CD4-positive, alpha-beta T cell (primary cell): ENCODE measurements around the gene RIPPLY3. TPM values are rescaled to one million over a fixed set of nuclear protein-coding genes. Genes with fewer than 3 reads are reported as not detected.

Experiments used
- ATAC-seq: fragments of 200-7000 bp; cut with Tn5 transposase; one replicate; pipeline ENCODE4 v1.10.0; 2022; ENCODE audit warnings: mild to moderate bottlenecking; ENCODE audit not compliant: poor library complexity
- CTCF ChIA-PET: fragments of 350-600 bp; sonication (Branson Sonifier 250); formaldehyde crosslinking; loops from one replicate; lab custom pipeline; 2021; ENCODE audit warnings: antibody characterized with exemption, inconsistent platforms; lab: Charles Lee
- POLR2A ChIA-PET: fragments of 350-600 bp; sonication (Branson Sonifier 250); formaldehyde crosslinking; loops from one replicate; lab custom pipeline; 2021; ENCODE audit warnings: antibody characterized with exemption, inconsistent platforms; lab: Charles Lee
- DNase-seq, 14 experiments: peaks; one replicate each; pipeline ENCODE4 v3.0.0-alpha.2; 2013 to 2020; ENCODE audit warnings: mixed read lengths in 2 of 14
- H3K27ac ChIP-seq, 2 donors: one replicate each; pipeline versions ENCODE4 v1.5.1 to v1.7.0; 2013; ENCODE audit warnings: low read length in 2 of 2, low read depth in 1 of 2, mild to moderate bottlenecking in 1 of 2
- H3K27me3 ChIP-seq, 2 experiments: 1 replicate in 1 of 2; 2 replicates in 1 of 2; pipeline versions ENCODE4 v1.6.1 to v1.7.0; 2013; ENCODE audit warnings: low read length in 2 of 2, control low read depth in 1 of 2, mild to moderate bottlenecking in 1 of 2, moderate library complexity in 1 of 2; ENCODE audit not compliant: insufficient read depth in 2 of 2, control insufficient read depth in 1 of 2
- H3K36me3 ChIP-seq: one replicate; pipeline ENCODE4 v1.6.1; 2013; ENCODE audit warnings: low read length, control low read depth; ENCODE audit not compliant: insufficient read depth
- H3K4me1 ChIP-seq: one replicate; pipeline ENCODE4 v1.6.1; 2013; ENCODE audit warnings: low read length, control low read depth; ENCODE audit not compliant: insufficient read depth
- H3K4me3 ChIP-seq: one replicate; pipeline ENCODE4 v1.5.1; 2013; ENCODE audit warnings: mild to moderate bottlenecking, low read length, moderate library complexity
- H3K9me3 ChIP-seq, 2 experiments: 1 replicate in 1 of 2; 2 replicates in 1 of 2; pipeline versions ENCODE4 v1.6.1 to v1.7.0; 2013; ENCODE audit warnings: low read length in 2 of 2, mild to moderate bottlenecking in 2 of 2, control low read depth in 1 of 2, moderate library complexity in 1 of 2; ENCODE audit not compliant: control insufficient read depth in 1 of 2, insufficient read depth in 1 of 2
- H3K27ac Mint-ChIP-seq: one replicate; pipeline ENCODE4 v1.8.0; 2020; ENCODE audit warnings: mixed read lengths
- H3K27me3 Mint-ChIP-seq: one replicate; pipeline ENCODE4 v1.8.0; 2021; ENCODE audit warnings: mixed read lengths
- H3K36me3 Mint-ChIP-seq: one replicate; pipeline ENCODE4 v1.8.0; 2021; ENCODE audit warnings: low read depth, mixed read lengths
- H3K4me1 Mint-ChIP-seq: one replicate; pipeline ENCODE4 v1.8.0; 2021; ENCODE audit warnings: low read depth, mixed read lengths
- H3K4me3 Mint-ChIP-seq: one replicate; pipeline ENCODE4 v1.8.0; 2020; ENCODE audit warnings: mild to moderate bottlenecking, mixed read lengths
- H3K9me3 Mint-ChIP-seq: one replicate; pipeline ENCODE4 v1.8.0; 2020; ENCODE audit warnings: mixed read lengths
- CTCF ChIP-seq: fragments of 200-600 bp; IDR thresholded peaks from one replicate; pipeline ENCODE4 v1.8.0; 2022; ENCODE audit warnings: antibody characterized with exemption, mild to moderate bottlenecking
- intact Hi-C, 2 experiments: fragments of 100-400 bp; cut with DNase I in 1 of 2; cut with micrococcal nuclease in 1 of 2; formaldehyde crosslinking; loops; one replicate each; pipeline versions ENCODE4 v1.15.1 to v1.9.0; 2023 to 2025; cut with DNase I, micrococcal nuclease
- total RNA-seq, 174 experiments: library from RNA in 2 of 174; stranded (reverse) in 2 of 174; gene quantifications; one replicate each; pipeline ENCODE4 v1.2.3 and lab custom pipeline; 2021 to 2026

Gene RIPPLY3
- total RNA-seq, 2 experiments from 2014 or later, result not detected

GRCh38 chr21:37055271-37055855, 48.9 kb downstream of the RIPPLY3 start:
- Histone ChIP-seq H3K27me3 (no peaks in the 10 kb centered on the region), H3K4me1 (no peaks in the 10 kb centered on the region), H3K27ac (no peak overlapping the region), H3K9me3 (no peaks in the 10 kb centered on the region), H3K4me3 (no peak overlapping the region), H3K36me3 (no peaks in the 10 kb centered on the region)
- no peaks in the 10 kb centered on the region for H3K9me3 Mint-ChIP-seq
- no peaks in the 10 kb centered on the region for H3K36me3 Mint-ChIP-seq
- ChIA-PET POLR2A (no interaction called here), CTCF (no interaction called here)
- TF ChIP-seq CTCF, result no peak
- H3K4me3 Mint-ChIP-seq, result no peak overlapping the region
- H3K27me3 Mint-ChIP-seq, result no peaks in the 10 kb centered on the region
- no peak overlapping the region for H3K27ac Mint-ChIP-seq
- ATAC-seq (no peak), DNase-seq (no peak)
- H3K4me1 Mint-ChIP-seq, result no peaks in the 10 kb centered on the region
- intact Hi-C loops, result no loop called here

GRCh38 chr21:37057614-37058013, 51.1 kb downstream of the RIPPLY3 start:
- Histone ChIP-seq H3K27ac (no peak overlapping the region), H3K4me3 (no peak overlapping the region), H3K4me1 (no peaks in the 10 kb centered on the region), H3K9me3 (no peaks in the 10 kb centered on the region), H3K36me3 (no peaks in the 10 kb centered on the region), H3K27me3 (no peaks in the 10 kb centered on the region)
- no peak for DNase-seq
- H3K36me3 Mint-ChIP-seq, result no peaks in the 10 kb centered on the region
- H3K9me3 Mint-ChIP-seq, result no peaks in the 10 kb centered on the region
- H3K4me1 Mint-ChIP-seq, result no peaks in the 10 kb centered on the region
- no peaks in the 10 kb centered on the region for H3K27me3 Mint-ChIP-seq
- TF ChIP-seq CTCF, result no peak
- ChIA-PET CTCF (no interaction called here), POLR2A (no interaction called here)
- H3K4me3 Mint-ChIP-seq, result no peak overlapping the region
- intact Hi-C loops, result no loop called here
- no peak overlapping the region for H3K27ac Mint-ChIP-seq
- no peak for ATAC-seq

- H3K9me3 ChIP-seq, result no peaks in the 10 kb centered on the region
- ATAC-seq (no peak), DNase-seq (no peak)
- ChIA-PET POLR2A (no interaction called here), CTCF (no interaction called here)
- no peaks in the 10 kb centered on the region for H3K4me1 Mint-ChIP-seq
- no peaks in the 10 kb centered on the region for H3K36me3 ChIP-seq
- no peak overlapping the region for H3K27ac Mint-ChIP-seq
- no peaks in the 10 kb centered on the region for H3K4me1 ChIP-seq
- H3K27me3 Mint-ChIP-seq, result no peaks in the 10 kb centered on the region
- no peak overlapping the region for H3K4me3 ChIP-seq
- no peak overlapping the region for H3K27ac ChIP-seq
- no peak overlapping the region for H3K4me3 Mint-ChIP-seq
- TF ChIP-seq CTCF, result no peak
- no peaks in the 10 kb centered on the region for H3K9me3 Mint-ChIP-seq
- no peaks in the 10 kb centered on the region for H3K36me3 Mint-ChIP-seq
- no peaks in the 10 kb centered on the region for H3K27me3 ChIP-seq
- intact Hi-C loops, result no loop called here
Measured at GRCh38 chr21:37058261-37058660, 51.8 kb downstream of the RIPPLY3 start.
